ENCODE data around the gene ENDOV. TPM values are rescaled to one million over a fixed set of nuclear protein-coding genes. Genes with fewer than 3 reads are reported as not detected.

The ENDOV gene
- polyA plus RNA-seq, 1 experiment, result 29.8 TPM

DNA sequence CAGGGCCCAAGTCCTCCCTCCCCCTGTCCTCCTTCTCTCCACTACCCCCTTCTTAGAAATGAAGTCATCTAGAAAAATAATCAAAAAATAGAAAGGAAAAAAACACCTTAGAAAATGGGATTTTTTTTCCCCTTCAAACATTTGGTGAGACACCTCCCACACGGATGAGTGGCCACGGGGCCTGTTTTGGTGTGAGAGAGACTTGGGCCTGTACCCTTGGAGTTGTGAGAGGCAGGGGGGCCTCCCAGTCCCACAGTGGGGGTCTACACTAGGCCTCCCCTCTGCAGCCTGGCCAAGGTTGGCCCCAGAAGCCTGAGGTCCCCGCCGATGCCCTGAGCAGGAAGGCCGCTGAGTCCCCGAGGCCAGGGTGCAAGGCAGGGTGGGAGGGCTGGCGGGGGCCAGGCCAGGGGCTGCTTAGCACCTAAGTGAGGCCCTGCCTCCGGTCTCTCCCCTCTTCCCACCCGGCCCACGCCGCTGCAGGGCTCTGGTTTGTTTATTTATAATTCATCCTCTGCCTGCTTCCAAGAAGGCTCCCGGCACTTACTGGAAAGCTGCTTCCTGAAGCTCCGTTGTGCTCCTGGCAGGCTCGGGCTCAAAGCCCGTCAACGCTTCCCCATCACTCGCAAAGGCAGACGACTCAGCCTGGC lies 35.1 kb downstream of the ENDOV start:
- Histone ChIP-seq H3K36me3 (ENCODE audit: control insufficient read depth, insufficient read depth, low read length) (no peaks in the 10 kb centered on the region), H3K27me3 (ENCODE audit: control insufficient read depth, insufficient read depth, low read length) (peaks cover 6% of the 10 kb centered on the region), H3K4me3 (ENCODE audit: low read depth, low read length) (no peak overlapping the region)
- ChIA-PET POLR2A (no interaction called here), CTCF (no interaction called here)
- no peak for DNase-seq (ENCODE audit: low read depth)
- TF ChIP-seq CTCF (IDR thresholded peaks at IDR 0.05; ENCODE audit: insufficient read depth, low read depth, low read length), result no peak

- H3K36me3 ChIP-seq (ENCODE audit: control insufficient read depth, insufficient read depth, low read length), result no peaks in the 10 kb centered on the region
- ChIA-PET CTCF (interaction anchor here (0.5 kb wide), 1 partner anchor 223 kb away, joined by 3 read pairs; no protein-coding TSS in a partner anchor), POLR2A (no interaction called here)
- no peak for TF ChIP-seq CTCF (IDR thresholded peaks at IDR 0.05; ENCODE audit: insufficient read depth, low read depth, low read length)
- DNase-seq (ENCODE audit: low read depth), result no peak
- no peak overlapping the region for H3K4me3 ChIP-seq (ENCODE audit: low read depth, low read length)
- H3K27me3 ChIP-seq (ENCODE audit: control insufficient read depth, insufficient read depth, low read length), result peaks cover 2% of the 10 kb centered on the region
Observed at GRCh38 chr17:80451104-80451775, 36.3 kb downstream of the ENDOV start.

DNA sequence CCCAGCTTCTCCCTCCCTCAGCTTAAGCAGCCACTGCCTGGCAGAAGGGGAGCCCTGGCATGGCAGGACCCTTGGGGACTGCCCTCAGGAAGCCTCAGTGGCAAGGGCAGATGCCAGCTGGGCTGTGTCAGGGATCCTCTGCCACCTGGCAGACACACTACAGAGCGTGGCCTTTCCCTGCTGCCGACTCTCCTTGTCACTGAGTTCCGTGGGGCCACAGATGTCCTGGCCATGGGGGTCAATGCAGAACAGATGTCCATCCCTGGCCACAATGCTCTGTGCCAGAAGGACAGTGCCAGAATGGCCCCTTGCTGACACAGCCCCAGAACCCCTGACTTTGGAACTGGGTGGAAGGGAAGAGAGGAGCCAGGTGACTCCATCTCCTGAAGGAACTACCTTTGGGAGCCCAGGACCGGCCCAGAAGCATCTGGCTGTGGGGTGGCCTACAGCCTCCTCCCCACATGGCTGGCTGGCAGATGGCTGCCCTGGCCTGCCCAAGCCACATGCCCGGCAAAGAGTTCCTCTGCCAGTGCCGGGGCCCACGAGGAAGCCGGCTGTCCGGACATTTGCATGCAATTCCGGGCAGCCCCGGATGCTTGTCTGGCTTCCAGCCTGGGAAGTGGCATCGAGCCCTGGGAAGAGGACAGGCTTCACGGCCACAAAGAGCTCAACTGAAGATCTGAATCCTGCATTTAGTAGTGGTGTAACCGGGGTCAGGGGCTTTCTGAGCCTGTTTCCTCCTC lies 37.4 kb downstream of the ENDOV start:
- ChIA-PET CTCF (interaction anchor here (1.2 kb wide), 1 partner anchor 25 kb away, joined by 4 read pairs; no protein-coding TSS in a partner anchor), POLR2A (no interaction called here)
- no peaks in the 10 kb centered on the region for H3K36me3 ChIP-seq (ENCODE audit: control insufficient read depth, insufficient read depth, low read length)
- no peak overlapping the region for H3K4me3 ChIP-seq (ENCODE audit: low read depth, low read length)
- H3K27me3 ChIP-seq (ENCODE audit: control insufficient read depth, insufficient read depth, low read length), result no peaks in the 10 kb centered on the region
- no peak for DNase-seq (ENCODE audit: low read depth)
- TF ChIP-seq CTCF (IDR thresholded peaks at IDR 0.05; ENCODE audit: insufficient read depth, low read depth, low read length), result no peak

- POLR2A ChIA-PET, result interaction anchor here (0.6 kb wide), 1 partner anchor 279 kb away, joined by 3 read pairs; no protein-coding TSS in a partner anchor
- no peak for DNase-seq (ENCODE audit: low read depth)
- CTCF ChIA-PET, result interaction anchor here (1.2 kb wide), 1 partner anchor 26 kb away, joined by 4 read pairs; no protein-coding TSS in a partner anchor
- Histone ChIP-seq H3K27me3 (ENCODE audit: control insufficient read depth, insufficient read depth, low read length) (no peaks in the 10 kb centered on the region), H3K36me3 (ENCODE audit: control insufficient read depth, insufficient read depth, low read length) (no peaks in the 10 kb centered on the region), H3K4me3 (ENCODE audit: low read depth, low read length) (no peak overlapping the region)
- no peak for TF ChIP-seq CTCF (IDR thresholded peaks at IDR 0.05; ENCODE audit: insufficient read depth, low read depth, low read length)
Observed at GRCh38 chr17:80453126-80453997, 38.4 kb downstream of the ENDOV start.

Measured in BJ (cell line).